Prostate gland (tissue), 2 donors: ENCODE data around the gene MGAM2.

ENCODE experiments used
- POLR2A ChIP-seq: fragments of 450-650 bp; IDR thresholded peaks from one replicate; pipeline ENCODE4 v1.6.1; 2016; ENCODE audit warnings: antibody characterized with exemption, mild to moderate bottlenecking
- TF ChIP-seq, protein P1 (sequence below), 4 experiments: fragments of 200-600 bp in 2 of 4; fragments of 450-650 bp in 2 of 4; sonication (generic) in 2 of 4; IDR thresholded peaks; 1 replicate in 3 of 4; 2 replicates in 1 of 4; pipeline ENCODE4 v1.5.1; 2016 to 2019; ENCODE audit warnings: antibody characterized with exemption in 4 of 4, mild to moderate bottlenecking in 2 of 4, moderate library complexity in 2 of 4

DNA sequence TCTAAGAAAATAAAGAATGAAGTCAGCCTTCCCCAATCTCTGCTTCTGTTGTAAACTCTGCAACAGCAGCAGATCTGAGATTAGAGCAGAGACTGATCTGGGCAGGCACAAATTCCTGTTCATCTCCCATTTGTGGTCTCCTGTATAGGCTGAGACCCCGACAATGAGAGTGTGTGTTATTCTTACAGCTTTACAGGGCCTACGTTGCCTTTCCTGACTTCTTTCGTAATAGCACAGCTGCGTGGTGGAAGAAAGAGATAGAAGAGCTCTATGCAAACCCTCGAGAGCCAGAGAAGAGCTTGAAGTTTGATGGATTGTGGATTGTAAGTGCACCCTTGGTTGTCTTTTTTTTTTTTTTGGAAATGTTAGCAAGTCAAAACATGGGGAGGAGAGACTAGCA, 74.3 kb downstream of the MGAM2 start:
- no peak for TF ChIP-seq POLR2A
- TF ChIP-seq, protein P1, sequence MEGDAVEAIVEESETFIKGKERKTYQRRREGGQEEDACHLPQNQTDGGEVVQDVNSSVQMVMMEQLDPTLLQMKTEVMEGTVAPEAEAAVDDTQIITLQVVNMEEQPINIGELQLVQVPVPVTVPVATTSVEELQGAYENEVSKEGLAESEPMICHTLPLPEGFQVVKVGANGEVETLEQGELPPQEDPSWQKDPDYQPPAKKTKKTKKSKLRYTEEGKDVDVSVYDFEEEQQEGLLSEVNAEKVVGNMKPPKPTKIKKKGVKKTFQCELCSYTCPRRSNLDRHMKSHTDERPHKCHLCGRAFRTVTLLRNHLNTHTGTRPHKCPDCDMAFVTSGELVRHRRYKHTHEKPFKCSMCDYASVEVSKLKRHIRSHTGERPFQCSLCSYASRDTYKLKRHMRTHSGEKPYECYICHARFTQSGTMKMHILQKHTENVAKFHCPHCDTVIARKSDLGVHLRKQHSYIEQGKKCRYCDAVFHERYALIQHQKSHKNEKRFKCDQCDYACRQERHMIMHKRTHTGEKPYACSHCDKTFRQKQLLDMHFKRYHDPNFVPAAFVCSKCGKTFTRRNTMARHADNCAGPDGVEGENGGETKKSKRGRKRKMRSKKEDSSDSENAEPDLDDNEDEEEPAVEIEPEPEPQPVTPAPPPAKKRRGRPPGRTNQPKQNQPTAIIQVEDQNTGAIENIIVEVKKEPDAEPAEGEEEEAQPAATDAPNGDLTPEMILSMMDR (IDR thresholded peaks at IDR 0.05): no peak
